PC-9 (cell line): ENCODE data around the gene PTTG2. TPM values are rescaled to one million over a fixed set of nuclear protein-coding genes. Genes with fewer than 3 reads are reported as not detected.

Source experiments
- BruUV-seq: library from RNA; stranded (reverse); fragments of 400-500 nt; replicated peaks from 2 replicates; lab custom pipeline; 2021; lab: Mats Ljungman, UMichigan
- CTCF ChIA-PET: fragments of 300-600 bp; sonication (Branson Sonifier 250); formaldehyde crosslinking; loops from one replicate; lab custom pipeline; 2022; ENCODE audit warnings: antibody characterized with exemption; lab: Charles Lee
- POLR2A ChIA-PET: fragments of 300-600 bp; sonication (Branson Sonifier 250); formaldehyde crosslinking; loops from one replicate; lab custom pipeline; 2022; ENCODE audit warnings: antibody characterized with exemption; ENCODE audit not compliant: unreplicated experiment; lab: Charles Lee
- DNase-seq, 2 experiments: peaks; one replicate each; pipeline versions ENCODE4 v3.0.0 to v3.0.0-alpha.2; 2015 to 2022; ENCODE audit warnings: mixed read lengths in 1 of 2
- H2AFZ ChIP-seq: fragments of 200-600 bp; sonication (generic); 2 replicates; pipeline ENCODE4 v1.8.1; 2017; ENCODE audit warnings: antibody characterized with exemption
- H3F3A ChIP-seq: fragments of 200-600 bp; sonication (generic); 2 replicates; pipeline ENCODE4 v1.8.1; 2017; ENCODE audit warnings: antibody characterized with exemption, mild to moderate bottlenecking, low read depth; ENCODE audit not compliant: insufficient read depth
- H3K27ac ChIP-seq: fragments of 200-600 bp; sonication (generic); 2 replicates; pipeline ENCODE4 v1.6.1; 2016; ENCODE audit warnings: mixed run types
- H3K27me3 ChIP-seq: fragments of 200-600 bp; sonication (generic); 2 replicates; pipeline ENCODE4 v1.6.1; 2016; ENCODE audit warnings: low read depth, mixed run types; ENCODE audit not compliant: insufficient read depth
- H3K36me3 ChIP-seq: fragments of 200-600 bp; sonication (generic); 2 replicates; pipeline ENCODE4 v1.6.1; 2016; ENCODE audit warnings: low read depth, mixed run types
- H3K4me1 ChIP-seq: fragments of 200-600 bp; sonication (generic); replicated peaks from 2 replicates; pipeline ENCODE4 v1.6.1; 2016; ENCODE audit warnings: mixed run types; ENCODE audit not compliant: insufficient read depth
- H3K4me2 ChIP-seq: fragments of 200-600 bp; sonication (generic); 2 replicates; pipeline ENCODE4 v1.6.1; 2017; ENCODE audit warnings: mixed run types
- H3K4me3 ChIP-seq: fragments of 200-600 bp; sonication (generic); 2 replicates; pipeline ENCODE4 v1.6.1; 2016; ENCODE audit warnings: mixed run types
- H3K79me2 ChIP-seq: fragments of 200-600 bp; sonication (generic); 2 replicates; pipeline ENCODE4 v1.6.1; 2017; ENCODE audit warnings: low read depth, mixed run types
- H3K9me2 ChIP-seq: fragments of 200-600 bp; sonication (generic); 2 replicates; pipeline ENCODE4 v1.8.1; 2017; ENCODE audit warnings: mild to moderate bottlenecking; ENCODE audit not compliant: insufficient read depth
- H3K9me3 ChIP-seq: fragments of 200-600 bp; sonication (generic); 2 replicates; pipeline ENCODE4 v1.8.1; 2016; ENCODE audit warnings: low read depth; ENCODE audit not compliant: insufficient read depth
- H4K20me1 ChIP-seq: fragments of 200-600 bp; sonication (generic); 2 replicates; pipeline ENCODE4 v1.8.1; 2017; ENCODE audit not compliant: insufficient read depth
- CTCF ChIP-seq: fragments of 200-600 bp; sonication (generic); conservative IDR thresholded peaks from 2 replicates; pipeline ENCODE4 v1.6.1; 2017; ENCODE audit warnings: mixed run types, antibody characterized with exemption, mild to moderate bottlenecking, moderate library complexity
- EZH2 ChIP-seq: fragments of 200-600 bp; sonication (generic); IDR thresholded peaks from 2 replicates; pipeline ENCODE4 v1.8.0; 2017; ENCODE audit warnings: antibody characterized with exemption, low read depth
- intact Hi-C: fragments of 100-400 bp; cut with micrococcal nuclease; formaldehyde crosslinking; loops from one replicate; pipeline ENCODE4 v1.10.0; 2022; ENCODE audit not compliant: unreplicated experiment
- total RNA-seq: library from RNA; stranded (reverse); gene quantifications from 2 replicates; pipeline ENCODE4 v1.2.3, GENCODE V29; 2021

PTTG2 gene
- total RNA-seq, 1 experiment from 2014 or later, result 0.55 TPM

- Histone ChIP-seq H3K9me2 (no peaks in the 10 kb centered on the region), H3K9me3 (no peaks in the 10 kb centered on the region), H3K79me2 (peaks cover 48% of the 10 kb centered on the region), H3K36me3 (no peaks in the 10 kb centered on the region), H3K4me2 (no peak overlapping the region), H4K20me1 (no peaks in the 10 kb centered on the region), H3K4me3 (no peak overlapping the region), H3K27ac (no peak overlapping the region), H2AFZ (no peak overlapping the region), H3K27me3 (no peaks in the 10 kb centered on the region), H3K4me1 (peaks cover 23% of the 10 kb centered on the region), H3F3A (peaks cover 9% of the 10 kb centered on the region)
- CTCF ChIA-PET, result no interaction called here
- no TSS peak for BruUV-seq
- no peak for TF ChIP-seq CTCF
- TF ChIP-seq EZH2, result no peak
- POLR2A ChIA-PET, result no interaction called here
- no peak for DNase-seq
- intact Hi-C loops, result no loop called here
Observed at GRCh38 chr4:37994569-37994968, 34.4 kb downstream of the PTTG2 start.

- CTCF ChIA-PET, result no interaction called here
- Histone ChIP-seq H3K27me3 (no peaks in the 10 kb centered on the region), H4K20me1 (no peaks in the 10 kb centered on the region), H3K79me2 (peaks cover 44% of the 10 kb centered on the region), H3K9me2 (no peaks in the 10 kb centered on the region), H3K4me1 (peaks cover 15% of the 10 kb centered on the region), H3K4me3 (no peak overlapping the region), H2AFZ (no peak overlapping the region), H3K27ac (no peak overlapping the region), H3F3A (peaks cover under 1% of the 10 kb centered on the region; the same call in 1 of the 2 replicates), H3K4me2 (no peak overlapping the region), H3K36me3 (no peaks in the 10 kb centered on the region), H3K9me3 (no peaks in the 10 kb centered on the region)
- intact Hi-C loops, result no loop called here
- no TSS peak for BruUV-seq
- no peak for DNase-seq
- POLR2A ChIA-PET, result no interaction called here
- TF ChIP-seq CTCF, result no peak
- TF ChIP-seq EZH2, result no peak
Observed at GRCh38 chr4:37995299-37995821, 35.2 kb downstream of the PTTG2 start.

GRCh38 chr4:37995981-37996775 lies 36.0 kb downstream of the PTTG2 start:
- ChIA-PET POLR2A (no interaction called here), CTCF (no interaction called here)
- Histone ChIP-seq H3K27ac (no peak overlapping the region), H2AFZ (no peak overlapping the region), H3K4me2 (no peak overlapping the region), H3K79me2 (peaks cover 36% of the 10 kb centered on the region), H3K9me3 (no peaks in the 10 kb centered on the region), H4K20me1 (no peaks in the 10 kb centered on the region), H3F3A (no peaks in the 10 kb centered on the region), H3K36me3 (no peaks in the 10 kb centered on the region), H3K4me3 (no peak overlapping the region), H3K4me1 (peaks cover 11% of the 10 kb centered on the region; the same call in 1 of the 2 replicates), H3K27me3 (no peaks in the 10 kb centered on the region), H3K9me2 (no peaks in the 10 kb centered on the region)
- intact Hi-C loops, result no loop called here
- no TSS peak for BruUV-seq
- no peak for DNase-seq
- TF ChIP-seq EZH2 (no peak), CTCF (no peak)
